NCI-H2227 treated with DMSO at 0.1 percent for 48 hours (cell line): ENCODE measurements around the gene ENDOG.
"Not testable (repeated sequence)": the region's sequence is repeated elsewhere in the genome, so short reads cannot be mapped to it uniquely, and the experiment has no call there.

Source experiments
- DNase-seq: peaks from one replicate; lab custom pipeline; 2025; lab: John Stamatoyannopoulos, UW

Gene ENDOG

DNA sequence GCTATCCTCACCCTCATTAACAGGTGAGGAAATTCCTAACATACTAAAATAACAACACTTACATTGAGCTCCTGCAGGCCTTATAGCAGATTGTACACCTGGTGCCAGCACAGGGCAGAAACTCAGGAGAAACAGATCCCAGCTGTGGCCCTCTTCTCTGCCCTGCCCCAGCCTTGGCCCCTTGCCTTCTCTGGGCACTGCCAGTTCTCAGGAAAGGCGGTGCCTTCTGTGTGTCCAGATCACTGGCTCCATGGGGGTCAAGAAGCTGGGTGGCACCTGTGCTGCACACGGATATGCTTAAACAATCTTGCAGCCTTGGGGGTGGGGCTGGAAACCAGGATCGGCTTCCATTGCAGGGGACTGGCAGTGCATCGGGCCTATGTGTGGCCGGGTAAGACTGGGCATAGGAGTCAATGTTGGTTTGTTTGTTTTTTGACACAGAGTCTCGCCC, 44.1 kb downstream of the ENDOG start:
- no peak for DNase-seq

DNA sequence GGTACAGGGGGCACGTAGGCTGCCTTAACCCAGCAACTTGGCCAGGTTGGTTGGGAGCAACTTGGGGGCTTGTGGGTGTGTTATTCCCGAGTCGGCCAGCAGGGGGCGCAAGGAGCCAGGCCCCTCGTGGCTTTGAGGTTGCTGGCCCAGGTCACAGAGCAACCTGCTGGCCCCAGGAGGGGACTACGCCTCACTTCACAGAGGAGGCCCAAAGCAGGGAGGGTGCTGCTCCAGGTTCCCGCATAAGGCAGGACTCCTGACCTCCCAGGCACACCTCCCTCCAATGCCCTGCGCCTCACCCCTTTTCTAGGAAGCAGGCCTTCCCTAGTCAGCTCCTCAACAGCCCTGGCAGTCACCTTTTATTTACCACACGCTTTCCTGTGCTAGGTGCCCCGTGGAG, 45.3 kb downstream of the ENDOG start:
- DNase-seq: no peak

DNA sequence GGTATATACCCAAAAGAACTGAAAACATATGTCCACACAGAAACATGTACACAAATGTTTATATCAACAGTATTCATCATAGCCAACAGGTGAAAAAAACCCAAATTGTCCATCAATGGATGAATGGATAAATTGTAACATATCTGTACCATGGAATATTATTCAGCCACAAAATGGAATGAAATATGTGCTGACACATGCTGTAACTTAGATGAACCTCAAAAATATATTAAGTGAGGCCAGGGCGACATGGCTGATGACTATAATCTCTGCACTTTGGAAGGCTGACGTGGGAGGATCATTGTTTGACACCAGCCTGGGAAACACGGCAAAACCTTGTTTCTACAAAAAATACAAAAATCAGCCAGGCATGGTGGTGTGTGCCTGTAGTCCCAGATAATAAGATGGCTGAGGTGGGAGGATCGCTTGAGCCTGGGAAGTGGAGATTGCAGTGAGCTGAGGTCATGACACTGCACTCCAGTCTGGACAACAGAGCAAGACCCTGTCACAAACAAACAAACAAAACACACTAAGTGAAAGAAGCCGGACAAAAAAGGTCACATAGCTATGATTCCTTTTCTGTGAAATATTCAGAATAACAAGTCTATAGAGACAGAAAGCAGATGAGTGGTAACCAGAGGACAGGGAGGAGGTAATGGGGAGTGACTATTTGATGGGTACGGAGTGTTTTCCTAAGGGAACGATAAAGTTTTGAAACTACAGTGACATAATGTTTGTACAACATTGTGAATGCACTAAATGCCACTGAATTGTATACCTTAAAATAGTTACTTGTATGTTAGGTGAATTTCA, 52.0 kb downstream of the ENDOG start:
- no peak for DNase-seq

DNA sequence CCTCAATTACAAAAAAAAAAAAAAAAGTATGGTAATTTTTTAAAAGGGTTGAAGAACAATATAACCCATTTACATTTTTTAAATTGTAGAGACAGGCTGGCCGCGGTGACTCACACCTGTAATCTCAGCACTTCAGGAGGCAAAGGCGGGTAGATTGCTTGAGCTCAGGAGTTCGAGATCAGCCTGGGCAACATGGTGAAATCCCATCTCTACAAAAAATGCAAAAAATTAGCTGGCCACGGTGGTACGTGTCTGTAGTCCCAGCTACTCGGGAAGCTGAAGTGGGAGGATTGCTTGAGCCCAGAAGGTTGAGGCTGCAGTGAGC, 52.6 kb downstream of the ENDOG start:
- not testable (repeated sequence) for DNase-seq
